Measurements from ENCODE around the gene RNFT2. TPM values are rescaled to one million over a fixed set of nuclear protein-coding genes. Genes with fewer than 3 reads are reported as not detected.
"Not testable (repeated sequence)": the region's sequence is repeated elsewhere in the genome, so short reads cannot be mapped to it uniquely, and the experiment has no call there.

The RNFT2 gene
- total RNA-seq, 1 donor from 2014 or later, result 16.3 TPM

DNA sequence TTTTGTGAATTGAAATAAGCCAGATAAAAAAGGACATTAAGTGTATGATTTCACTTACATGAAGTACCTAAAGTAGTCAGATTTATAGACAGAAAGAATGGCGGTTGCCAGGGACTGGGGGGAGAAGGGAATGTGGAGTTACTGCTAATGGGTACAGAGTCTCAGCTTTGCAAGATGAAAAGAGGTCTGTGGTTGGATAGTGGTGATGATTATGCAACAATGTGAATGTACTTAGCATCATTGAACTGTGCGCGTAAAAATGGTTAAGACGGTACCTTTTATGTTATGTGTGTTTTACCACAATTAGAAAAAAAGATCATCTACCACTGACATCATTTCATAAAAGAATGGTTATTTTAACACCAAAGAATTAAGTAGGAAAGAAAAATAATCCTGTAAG is 35.9 kb downstream of the RNFT2 start:
- Histone ChIP-seq H3K4me3 (ENCODE audit: low read depth, low read length) (no peak overlapping the region), H3K27me3 (ENCODE audit: control insufficient read depth, insufficient read depth, low read length) (no peaks in the 10 kb centered on the region), H3K36me3 (ENCODE audit: control insufficient read depth, insufficient read depth, low read length) (no peaks in the 10 kb centered on the region)
- TF ChIP-seq, protein P1, sequence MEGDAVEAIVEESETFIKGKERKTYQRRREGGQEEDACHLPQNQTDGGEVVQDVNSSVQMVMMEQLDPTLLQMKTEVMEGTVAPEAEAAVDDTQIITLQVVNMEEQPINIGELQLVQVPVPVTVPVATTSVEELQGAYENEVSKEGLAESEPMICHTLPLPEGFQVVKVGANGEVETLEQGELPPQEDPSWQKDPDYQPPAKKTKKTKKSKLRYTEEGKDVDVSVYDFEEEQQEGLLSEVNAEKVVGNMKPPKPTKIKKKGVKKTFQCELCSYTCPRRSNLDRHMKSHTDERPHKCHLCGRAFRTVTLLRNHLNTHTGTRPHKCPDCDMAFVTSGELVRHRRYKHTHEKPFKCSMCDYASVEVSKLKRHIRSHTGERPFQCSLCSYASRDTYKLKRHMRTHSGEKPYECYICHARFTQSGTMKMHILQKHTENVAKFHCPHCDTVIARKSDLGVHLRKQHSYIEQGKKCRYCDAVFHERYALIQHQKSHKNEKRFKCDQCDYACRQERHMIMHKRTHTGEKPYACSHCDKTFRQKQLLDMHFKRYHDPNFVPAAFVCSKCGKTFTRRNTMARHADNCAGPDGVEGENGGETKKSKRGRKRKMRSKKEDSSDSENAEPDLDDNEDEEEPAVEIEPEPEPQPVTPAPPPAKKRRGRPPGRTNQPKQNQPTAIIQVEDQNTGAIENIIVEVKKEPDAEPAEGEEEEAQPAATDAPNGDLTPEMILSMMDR (IDR thresholded peaks at IDR 0.05; ENCODE audit: insufficient read depth, low read length, poor library complexity, severe bottlenecking), result no peak
- DNase-seq (ENCODE audit: low read depth), result no peak

DNA sequence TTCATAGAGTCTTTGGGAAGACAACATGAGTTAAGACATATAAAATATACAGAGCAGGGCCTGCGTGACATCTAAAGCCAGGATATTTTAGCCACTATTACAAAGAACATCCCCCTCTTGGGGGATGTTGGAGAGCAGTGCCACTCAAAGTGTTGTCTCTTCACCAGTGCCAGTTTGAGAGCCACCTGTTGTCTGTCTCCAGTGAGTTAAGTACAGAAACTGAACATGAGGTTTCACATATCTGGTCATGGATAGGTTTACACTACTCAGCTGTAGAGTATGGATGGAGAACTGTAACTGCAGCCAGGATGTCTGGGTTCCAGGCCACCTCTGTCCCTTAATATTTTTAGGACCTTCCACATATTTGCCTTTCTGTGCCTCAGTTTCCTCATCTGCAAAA is 39.1 kb downstream of the RNFT2 start:
- TF ChIP-seq, protein P1 (IDR thresholded peaks at IDR 0.05; ENCODE audit: insufficient read depth, low read length, poor library complexity, severe bottlenecking), result no peak
- no peaks in the 10 kb centered on the region for H3K36me3 ChIP-seq (ENCODE audit: control insufficient read depth, insufficient read depth, low read length)
- H3K4me3 ChIP-seq (ENCODE audit: low read depth, low read length), result no peak overlapping the region
- no peak for DNase-seq (ENCODE audit: low read depth)
- H3K27me3 ChIP-seq (ENCODE audit: control insufficient read depth, insufficient read depth, low read length), result no peaks in the 10 kb centered on the region

DNA sequence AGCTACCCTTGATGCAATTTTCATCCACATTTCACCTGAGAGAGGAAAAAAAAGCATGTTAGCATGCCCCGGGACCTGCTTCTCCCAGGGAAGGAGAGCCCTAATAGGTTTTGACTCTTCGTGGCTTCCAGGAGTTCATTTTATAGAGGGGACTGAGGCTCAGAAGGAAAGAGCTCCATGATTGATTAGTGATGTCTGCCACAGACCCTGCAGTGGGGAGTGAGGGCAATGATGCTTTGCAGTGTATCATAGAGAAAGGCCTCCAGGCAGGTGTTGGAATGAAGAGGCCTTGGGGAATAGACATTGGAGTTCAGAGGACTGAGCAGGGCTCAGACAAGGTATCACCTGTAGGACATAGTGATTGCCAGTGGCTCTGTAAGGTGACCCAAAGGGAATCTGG is 41.5 kb downstream of the RNFT2 start:
- H3K4me3 ChIP-seq (ENCODE audit: low read depth, low read length), result no peak overlapping the region
- no peaks in the 10 kb centered on the region for H3K36me3 ChIP-seq (ENCODE audit: control insufficient read depth, insufficient read depth, low read length)
- no peak for DNase-seq (ENCODE audit: low read depth)
- TF ChIP-seq, protein P1 (IDR thresholded peaks at IDR 0.05; ENCODE audit: insufficient read depth, low read length, poor library complexity, severe bottlenecking), result no peak
- H3K27me3 ChIP-seq (ENCODE audit: control insufficient read depth, insufficient read depth, low read length), result no peaks in the 10 kb centered on the region

DNA sequence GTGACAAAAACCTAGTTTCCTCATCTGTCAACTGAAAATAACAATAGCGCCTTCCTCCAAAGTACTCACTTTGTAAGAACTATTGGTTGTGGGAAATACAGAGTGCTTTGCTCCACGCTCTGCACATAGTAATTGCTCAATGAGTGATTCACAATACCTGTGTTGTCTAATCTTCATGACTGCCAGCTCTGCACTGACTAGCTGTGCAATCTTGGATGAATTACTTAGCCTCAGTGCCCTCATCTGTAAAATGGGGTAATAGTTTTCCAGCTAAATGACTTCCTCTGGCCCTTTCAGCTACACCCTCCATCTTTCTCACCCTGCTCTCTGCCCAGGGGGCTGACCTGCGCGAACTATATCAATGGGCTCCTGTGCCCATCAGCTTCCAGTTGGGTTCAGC is 42.8 kb downstream of the RNFT2 start:
- H3K4me3 ChIP-seq (ENCODE audit: low read depth, low read length), result no peak overlapping the region
- TF ChIP-seq, protein P1 (IDR thresholded peaks at IDR 0.05; ENCODE audit: insufficient read depth, low read length, poor library complexity, severe bottlenecking), result no peak
- no peaks in the 10 kb centered on the region for H3K27me3 ChIP-seq (ENCODE audit: control insufficient read depth, insufficient read depth, low read length)
- no peak for DNase-seq (ENCODE audit: low read depth)
- H3K36me3 ChIP-seq (ENCODE audit: control insufficient read depth, insufficient read depth, low read length), result no peaks in the 10 kb centered on the region

DNA sequence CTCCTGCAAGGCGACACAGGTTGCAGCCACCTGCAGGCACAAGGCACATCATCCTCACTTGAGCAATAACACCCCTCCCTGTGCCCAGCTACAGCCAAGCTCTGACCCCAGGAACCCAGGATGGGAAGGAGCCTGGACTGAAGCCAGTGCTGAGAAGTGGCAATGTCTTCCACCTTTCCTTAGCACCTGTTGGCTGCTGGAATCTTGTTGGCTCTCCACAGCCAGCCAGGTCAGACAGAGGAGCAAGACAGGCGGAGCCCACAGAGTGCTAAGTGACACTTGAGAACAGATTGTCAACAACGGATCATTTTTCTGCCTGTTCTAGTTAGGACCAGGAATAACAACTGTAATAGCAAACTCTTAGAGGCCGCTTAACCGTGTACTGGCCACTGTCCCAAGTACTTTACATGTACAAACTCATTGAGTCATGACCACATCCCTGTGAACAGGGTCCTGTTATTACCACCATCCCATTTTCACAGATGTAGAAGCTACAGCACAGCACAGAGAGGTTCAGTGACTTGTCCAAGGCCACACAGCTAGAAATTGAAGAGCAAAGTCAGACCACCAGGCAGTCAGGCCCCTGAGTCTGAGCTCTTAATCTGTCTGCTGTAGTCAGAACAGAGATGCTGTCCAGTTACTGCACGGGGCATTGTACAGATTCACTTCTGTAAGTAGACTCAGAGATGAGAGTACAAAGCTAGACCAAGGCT is 45.6 kb downstream of the RNFT2 start:
- DNase-seq (ENCODE audit: low read depth), result no peak
- TF ChIP-seq, protein P1 (IDR thresholded peaks at IDR 0.05; ENCODE audit: insufficient read depth, low read length, poor library complexity, severe bottlenecking), result no peak
- no peaks in the 10 kb centered on the region for H3K27me3 ChIP-seq (ENCODE audit: control insufficient read depth, insufficient read depth, low read length)

DNA sequence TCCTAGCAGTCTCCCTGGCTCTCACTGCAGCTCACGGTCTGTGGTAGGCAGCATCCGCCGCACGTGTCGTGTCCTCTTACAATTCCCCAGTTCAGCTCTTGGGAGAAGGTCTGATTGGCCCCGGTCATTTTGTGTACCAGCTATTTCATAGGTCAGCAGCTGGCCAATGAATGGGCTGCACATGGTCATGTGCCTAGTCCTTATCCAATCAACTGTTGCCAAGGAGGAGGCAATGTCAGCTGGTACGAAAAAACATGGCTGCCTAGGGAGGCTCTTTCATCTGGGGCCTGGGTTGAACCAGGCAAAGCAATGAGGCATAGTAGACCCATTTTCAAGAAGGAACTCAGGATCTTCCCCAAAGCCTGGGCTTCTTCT is 46.1 kb downstream of the RNFT2 start:
- no peaks in the 10 kb centered on the region for H3K27me3 ChIP-seq (ENCODE audit: control insufficient read depth, insufficient read depth, low read length)
- H3K4me3 ChIP-seq (ENCODE audit: low read depth, low read length), result no peak overlapping the region
- TF ChIP-seq, protein P1 (IDR thresholded peaks at IDR 0.05; ENCODE audit: insufficient read depth, low read length, poor library complexity, severe bottlenecking), result no peak
- H3K36me3 ChIP-seq (ENCODE audit: control insufficient read depth, insufficient read depth, low read length), result no peaks in the 10 kb centered on the region
- DNase-seq (ENCODE audit: low read depth), result no peak

More for the DNA sequence above, 45.6 kb downstream of the RNFT2 start:
- Histone ChIP-seq H3K36me3 (ENCODE audit: control insufficient read depth, insufficient read depth, low read length) (no peaks in the 10 kb centered on the region), H3K4me3 (ENCODE audit: low read depth, low read length) (no peak overlapping the region)

DNA sequence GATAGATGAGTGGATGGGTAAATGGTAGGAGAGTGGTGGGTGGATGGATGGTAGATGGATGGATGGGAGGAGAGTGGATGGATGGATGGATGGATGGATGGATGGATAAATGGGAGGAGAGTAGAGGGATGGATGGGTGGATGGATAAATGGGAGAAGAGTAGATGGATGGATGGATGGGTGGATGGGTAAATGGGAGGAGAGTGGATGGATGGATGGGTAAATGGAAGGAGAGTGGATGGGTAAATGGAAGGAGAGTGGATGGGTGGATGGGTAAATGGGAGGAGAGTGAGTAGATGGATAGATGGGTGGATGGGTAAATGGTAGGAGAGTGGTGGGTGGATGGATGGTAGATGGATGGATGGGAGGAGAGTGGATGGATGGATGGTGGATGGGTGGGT is 51.4 kb downstream of the RNFT2 start:
- DNase-seq (ENCODE audit: low read depth), result not testable (repeated sequence)

More for the DNA sequence above, 51.4 kb downstream of the RNFT2 start:
- not testable (repeated sequence) for H3K4me3 ChIP-seq (ENCODE audit: low read depth, low read length); H3K27me3 ChIP-seq (ENCODE audit: control insufficient read depth, insufficient read depth, low read length); H3K36me3 ChIP-seq (ENCODE audit: control insufficient read depth, insufficient read depth, low read length)

Data from kidney epithelial cell (primary cell).